Uterus (tissue), 2 donors: ENCODE data around the gene PRKCD.

Experiments
- CTCF ChIP-seq, 4 experiments: fragments of 200-600 bp in 2 of 4; fragments of 450-650 bp in 2 of 4; sonication (generic) in 2 of 4; IDR thresholded peaks; one replicate each; pipeline ENCODE4 v1.5.1; 2016 to 2019; ENCODE audit warnings: antibody characterized with exemption in 4 of 4, mild to moderate bottlenecking in 2 of 4, moderate library complexity in 1 of 4
- POLR2A ChIP-seq, 2 donors: fragments of 450-650 bp; IDR thresholded peaks; one replicate each; pipeline ENCODE4 v1.6.1; 2016; ENCODE audit warnings: antibody characterized with exemption in 2 of 2, mild to moderate bottlenecking in 1 of 2, moderate library complexity in 1 of 2

DNA sequence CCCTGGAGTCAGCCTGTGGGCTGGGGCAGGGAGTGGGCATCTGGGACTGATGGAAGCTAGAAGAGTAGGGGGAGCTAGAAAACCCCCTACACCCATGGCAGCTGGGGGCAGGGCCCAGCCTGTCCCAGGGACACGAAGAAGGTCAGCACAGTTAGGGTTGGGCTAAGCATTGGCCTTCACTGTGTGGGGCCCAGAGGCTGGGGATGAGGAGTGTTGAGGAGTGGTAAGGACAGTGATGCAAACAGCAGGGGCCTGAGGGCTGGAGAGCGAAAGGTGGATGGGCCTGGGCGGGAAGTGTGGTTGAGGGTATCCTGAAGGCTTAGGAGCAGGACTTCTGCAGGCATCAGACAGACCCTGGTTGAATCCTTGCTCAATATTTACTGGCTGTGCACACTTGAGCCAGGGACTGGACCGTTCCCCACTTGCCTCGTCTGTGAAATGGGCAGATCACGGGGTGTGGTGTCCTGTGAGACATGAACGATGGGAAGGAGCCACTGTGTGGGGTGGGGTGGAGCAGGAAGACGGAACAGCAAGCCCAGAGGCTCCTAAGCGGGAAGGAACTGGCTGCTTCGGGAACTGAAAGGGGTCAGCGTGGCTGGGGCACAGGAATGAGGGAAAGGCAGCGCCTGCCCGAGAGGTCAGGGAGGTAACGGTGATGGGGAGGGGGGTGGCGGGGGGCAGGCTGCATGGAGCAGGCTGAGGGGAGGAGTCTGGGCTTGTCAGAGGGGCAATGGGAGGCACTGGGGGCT, 7.3 kb downstream of the PRKCD start:
- TF ChIP-seq CTCF (IDR thresholded peaks at IDR 0.05) = no peak
- TF ChIP-seq POLR2A (IDR thresholded peaks at IDR 0.05) = no peak
